NCI-H345 treated with DMSO at 0.1 percent for 48 hours (cell line): ENCODE measurements around the gene STRIP2.
"Not testable (repeated sequence)": the region's sequence is repeated elsewhere in the genome, so short reads cannot be mapped to it uniquely, and the experiment has no call there.

Source experiments
- DNase-seq: peaks from one replicate; lab custom pipeline; 2025; ENCODE audit not compliant: unreplicated experiment; lab: John Stamatoyannopoulos, UW

The STRIP2 gene

DNA sequence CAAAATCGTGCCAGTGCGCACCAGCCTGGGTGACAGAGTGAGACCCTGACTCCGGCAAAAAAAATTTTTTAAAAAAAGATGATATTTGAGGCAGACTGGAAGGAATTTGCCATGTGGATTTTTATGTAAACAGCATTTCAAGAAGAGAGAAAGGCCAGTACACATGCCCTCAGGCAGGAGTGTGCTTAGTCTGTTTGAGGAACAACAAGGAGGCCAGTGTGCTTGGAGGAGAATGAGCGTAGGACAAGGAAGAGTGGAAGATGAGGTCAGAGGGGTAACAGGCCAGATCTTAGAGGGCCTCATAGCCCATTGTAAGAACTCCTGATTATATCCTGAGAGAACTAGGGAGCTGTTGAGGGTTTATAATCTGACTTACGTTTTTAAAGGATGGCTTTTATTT lies 17.2 kb upstream of the STRIP2 start:
- no peak for DNase-seq

- DNase-seq, result no peak
Observed at GRCh38 chr7:129421717-129422250, 12.4 kb upstream of the STRIP2 start.

DNA sequence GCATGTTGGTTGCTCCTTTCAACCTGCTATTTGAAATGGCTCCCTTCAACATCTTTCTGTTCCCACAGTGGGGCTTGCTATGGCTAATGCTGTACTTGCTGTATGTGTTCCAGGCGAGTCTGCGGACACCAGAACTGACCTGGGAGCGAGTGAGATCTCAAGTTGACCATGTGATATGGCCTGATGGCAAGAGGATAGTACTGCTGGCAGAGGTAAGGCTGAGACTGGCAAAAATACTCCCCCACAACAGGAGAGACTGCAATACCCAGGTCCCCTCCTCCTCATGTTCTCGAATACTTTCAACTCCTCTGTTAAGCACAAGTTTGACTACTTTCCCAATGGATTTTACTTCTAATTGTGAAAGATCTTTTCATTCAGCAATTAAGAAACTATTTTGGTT lies 11.5 kb upstream of the STRIP2 start:
- no peak for DNase-seq

DNA sequence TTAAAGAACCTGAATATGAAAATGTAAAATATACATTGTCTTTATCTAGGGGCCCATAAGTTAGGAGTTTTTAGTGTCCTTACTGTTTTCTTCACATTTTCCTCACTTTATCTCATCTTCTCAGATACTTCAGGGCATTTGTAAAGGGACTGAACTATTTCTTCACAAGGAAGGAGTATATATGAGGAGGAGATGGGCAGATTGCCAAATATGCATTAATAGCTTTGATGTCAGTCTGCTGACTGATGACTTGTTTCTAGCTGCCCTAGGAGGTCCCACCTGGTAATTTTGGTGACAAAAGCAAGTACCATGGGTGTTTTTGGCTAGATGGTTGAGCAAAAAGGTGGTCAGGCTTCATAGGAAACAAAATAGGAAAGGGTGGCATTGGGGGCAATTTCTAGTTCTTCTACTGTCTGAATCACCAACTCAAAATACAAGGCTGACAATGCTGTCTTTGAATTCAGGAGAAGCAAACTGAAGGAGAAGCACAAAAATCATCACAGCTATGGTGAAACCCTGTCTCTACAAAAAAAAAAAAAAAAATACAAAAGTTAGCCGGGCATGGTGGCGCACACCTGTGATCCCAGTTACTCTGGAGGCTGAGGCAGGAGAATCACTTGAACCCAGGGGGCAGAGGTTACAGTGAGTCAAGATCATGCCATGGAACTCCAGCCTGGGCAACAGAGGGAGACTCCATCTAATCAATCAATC lies 10.4 kb upstream of the STRIP2 start:
- no peak for DNase-seq

GRCh38 chr7:129426482-129426881 lies 7.8 kb upstream of the STRIP2 start:
- no peak for DNase-seq

DNA sequence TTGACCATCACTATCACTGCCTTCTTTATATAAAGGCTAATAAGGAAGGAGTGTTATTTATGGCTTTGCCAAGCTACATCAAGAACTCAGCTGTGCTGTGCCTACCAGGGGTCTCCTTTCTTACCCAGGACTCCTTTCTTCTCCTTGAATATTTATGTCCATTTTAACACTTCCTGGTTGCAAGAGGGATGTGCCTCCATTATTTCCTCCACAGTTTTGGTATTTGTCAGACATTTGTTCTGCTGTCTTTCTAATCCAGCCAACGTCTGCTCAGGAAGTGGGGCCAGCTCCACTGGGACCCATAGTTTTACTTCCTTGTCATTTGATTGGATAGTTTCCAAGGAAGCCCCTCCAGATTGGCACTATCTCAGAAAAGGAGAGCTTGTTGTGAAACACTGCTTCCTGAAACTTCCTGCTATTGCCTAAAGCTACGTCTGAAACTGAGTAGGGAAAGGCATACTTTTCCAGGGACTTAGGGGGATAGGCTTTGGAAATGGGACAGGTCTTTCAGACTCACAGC lies 6.6 kb upstream of the STRIP2 start:
- DNase-seq, result no peak

- no peak for DNase-seq
Observed at GRCh38 chr7:129431911-129432643, 2.2 kb upstream of the STRIP2 start.

GRCh38 chr7:129434675-129435318 lies 565 bp downstream of the STRIP2 start:
- no peak for DNase-seq

GRCh38 chr7:129435414-129435829 lies 1.2 kb downstream of the STRIP2 start:
- no peak for DNase-seq

DNA sequence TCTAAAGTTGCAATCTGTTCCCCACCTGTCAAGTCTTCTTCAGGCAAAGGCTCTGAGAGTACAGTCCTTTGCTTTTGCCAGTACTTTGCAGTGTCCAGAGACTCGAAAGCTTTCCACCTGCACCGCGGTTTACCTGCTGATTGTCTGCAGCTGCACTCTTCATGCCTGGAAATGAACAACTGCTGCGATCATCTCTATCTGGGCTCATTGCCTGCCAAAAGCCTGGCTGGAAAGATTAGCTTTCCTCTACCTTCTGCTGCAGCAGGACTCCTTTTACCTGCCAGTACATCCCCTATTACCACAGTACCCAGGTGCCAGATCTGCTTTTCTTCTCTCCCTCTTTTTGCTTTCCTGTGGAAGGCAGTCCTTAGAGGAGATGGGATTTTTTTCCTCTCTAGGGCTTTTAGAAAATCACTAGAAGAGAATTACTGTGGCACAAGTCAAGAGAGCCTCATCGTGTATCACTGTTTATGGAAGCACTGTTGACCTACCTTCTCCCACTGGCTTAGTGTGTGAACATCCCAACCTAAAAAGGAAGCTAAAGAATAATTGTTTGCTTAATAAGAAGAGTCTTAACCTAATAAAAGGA lies 2.2 kb downstream of the STRIP2 start:
- no peak for DNase-seq

DNA sequence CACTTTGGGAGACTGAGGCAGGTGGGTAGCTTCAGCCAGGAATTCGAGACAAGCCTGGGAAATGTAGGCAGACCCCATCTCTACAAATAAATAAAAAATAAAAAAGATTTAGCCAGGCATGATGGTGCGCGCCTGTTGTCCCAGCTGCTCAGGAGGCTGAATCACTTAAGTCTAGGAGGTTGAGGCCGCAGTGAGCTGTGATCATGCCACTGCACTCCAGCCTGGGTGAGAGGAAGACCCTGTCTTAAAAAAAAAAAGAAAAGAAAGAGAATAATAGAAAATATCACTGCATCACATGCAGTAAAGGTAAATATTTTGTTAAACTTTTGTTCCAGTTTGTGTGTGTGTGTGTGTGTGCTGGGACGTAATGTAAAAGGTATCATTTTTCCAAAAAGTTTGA lies 3.0 kb downstream of the STRIP2 start:
- no peak for DNase-seq

DNA sequence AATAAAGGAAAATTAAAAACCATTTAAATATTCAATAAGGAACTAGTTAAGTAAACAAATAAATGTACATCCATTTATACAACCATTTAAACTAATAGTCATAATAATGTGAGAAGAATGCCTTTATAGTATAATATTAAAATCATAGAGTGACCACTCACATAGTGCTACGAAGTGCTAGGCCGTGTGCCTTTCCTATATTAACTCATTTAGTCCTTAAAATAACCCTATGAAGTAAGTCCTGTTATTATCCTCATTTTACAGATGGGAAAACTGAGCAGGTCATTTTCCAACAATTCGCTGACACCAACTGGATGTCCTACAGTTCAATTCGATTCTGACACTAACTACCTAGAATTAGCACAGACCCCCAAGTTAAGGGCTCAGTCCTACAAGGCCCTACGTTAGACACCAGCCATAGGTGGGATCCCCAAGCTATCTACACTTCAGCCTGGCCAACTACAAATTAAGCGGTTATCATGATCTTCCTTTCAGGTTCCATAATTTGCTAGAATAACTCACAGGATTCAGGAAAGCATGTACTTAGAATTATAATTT lies 4.1 kb downstream of the STRIP2 start:
- no peak for DNase-seq

DNA sequence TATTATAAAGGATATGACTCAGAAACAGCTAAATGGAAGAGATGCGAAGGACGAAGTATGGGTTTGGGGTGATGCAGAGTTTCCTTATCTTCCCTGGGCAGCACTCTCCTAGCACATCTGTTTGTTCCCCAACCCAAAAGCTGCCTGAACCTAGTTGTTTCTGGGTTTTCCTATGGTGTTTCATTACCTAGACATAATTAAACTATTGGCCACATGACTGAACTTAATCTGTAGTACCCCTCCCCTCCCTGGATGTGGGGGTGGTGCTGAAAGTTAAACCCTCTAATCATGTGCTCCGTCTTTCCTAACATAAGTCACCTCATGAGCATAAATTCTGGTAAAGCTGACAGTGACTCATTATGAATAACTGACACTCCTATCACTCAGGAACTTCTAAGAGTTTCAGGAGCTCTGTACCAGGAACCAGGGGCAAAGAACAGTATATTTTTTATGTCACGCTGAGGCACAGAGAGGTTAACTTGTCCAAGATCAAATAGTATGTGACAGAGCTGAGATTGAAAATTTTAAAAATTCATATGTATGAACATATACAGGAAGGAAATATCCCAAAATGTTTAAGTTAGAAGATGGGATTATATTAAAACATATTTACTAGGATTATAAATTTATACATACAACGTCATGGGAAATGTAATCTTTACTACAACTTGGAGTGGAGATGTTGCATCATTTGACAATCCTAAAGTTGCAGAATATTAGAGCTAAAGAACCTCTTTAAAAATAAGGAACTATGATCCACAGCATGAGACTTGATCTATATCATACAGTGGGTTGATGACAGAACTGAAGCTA lies 4.8 kb downstream of the STRIP2 start:
- no peak for DNase-seq

- no peak for DNase-seq
Observed at GRCh38 chr7:129439963-129440625, 5.9 kb downstream of the STRIP2 start.

DNA sequence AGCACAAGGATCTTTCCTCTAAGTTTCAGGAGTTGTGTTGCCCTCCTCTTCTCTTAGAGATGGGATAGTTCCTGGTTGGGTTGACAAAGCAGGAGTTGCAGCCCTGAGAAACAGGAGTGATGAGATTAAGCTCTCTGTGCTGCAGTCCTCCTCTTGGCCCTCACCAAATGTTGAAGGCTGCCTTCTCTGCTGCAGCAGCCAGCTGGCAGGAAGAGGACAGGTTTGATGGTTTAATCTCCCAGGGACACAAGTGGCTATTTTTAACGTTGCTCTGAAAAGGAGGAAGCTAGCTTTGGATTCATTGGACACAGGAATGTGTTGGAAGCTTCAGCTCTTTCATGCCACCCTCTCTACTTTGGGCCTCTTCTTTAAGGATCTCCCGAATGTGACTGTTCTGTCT lies 9.4 kb downstream of the STRIP2 start:
- no peak for DNase-seq

- DNase-seq, result not testable (repeated sequence)
Observed at GRCh38 chr7:129444776-129445175, 10.5 kb downstream of the STRIP2 start.

DNA sequence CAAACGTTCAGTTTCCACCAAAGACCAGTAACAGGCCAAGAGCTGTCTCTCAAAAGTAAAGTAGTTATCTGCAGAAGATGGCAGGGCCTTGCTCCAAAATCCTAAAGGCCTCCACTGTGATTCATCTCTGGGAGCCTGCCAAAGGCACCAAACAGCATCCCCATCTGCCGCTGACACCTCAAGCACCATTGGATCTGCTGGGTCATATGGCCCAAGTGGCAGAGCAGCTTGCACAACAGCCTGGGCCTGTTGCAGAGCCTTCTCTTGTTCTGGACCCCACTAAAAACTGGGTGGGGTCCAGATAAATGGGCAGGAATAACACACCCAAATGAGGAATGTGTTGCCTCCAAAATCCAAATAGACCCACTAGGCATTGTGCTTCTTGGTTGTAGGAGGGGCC lies 12.7 kb downstream of the STRIP2 start:
- not testable (repeated sequence) for DNase-seq

GRCh38 chr7:129447445-129447844 lies 13.2 kb downstream of the STRIP2 start:
- DNase-seq, result not testable (repeated sequence)

DNA sequence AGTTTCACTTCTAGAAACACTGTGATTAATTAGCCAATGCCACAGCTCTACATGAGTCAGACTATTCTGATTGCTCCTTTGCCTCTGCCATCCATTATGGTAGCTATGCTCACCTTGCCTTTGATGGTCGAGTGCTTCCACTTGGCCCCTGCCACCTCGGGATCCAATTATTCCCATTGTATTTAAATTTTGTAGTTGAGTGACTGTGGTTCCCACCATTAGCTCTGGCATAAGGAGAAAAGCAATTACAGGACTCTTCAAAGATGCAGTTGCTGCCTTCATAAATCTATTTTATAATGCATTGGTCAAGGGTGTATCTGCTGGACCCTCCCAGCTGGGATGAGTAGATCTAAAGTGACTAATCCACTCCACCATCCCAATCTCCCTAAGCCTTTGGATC lies 14.4 kb downstream of the STRIP2 start:
- not testable (repeated sequence) for DNase-seq

DNA sequence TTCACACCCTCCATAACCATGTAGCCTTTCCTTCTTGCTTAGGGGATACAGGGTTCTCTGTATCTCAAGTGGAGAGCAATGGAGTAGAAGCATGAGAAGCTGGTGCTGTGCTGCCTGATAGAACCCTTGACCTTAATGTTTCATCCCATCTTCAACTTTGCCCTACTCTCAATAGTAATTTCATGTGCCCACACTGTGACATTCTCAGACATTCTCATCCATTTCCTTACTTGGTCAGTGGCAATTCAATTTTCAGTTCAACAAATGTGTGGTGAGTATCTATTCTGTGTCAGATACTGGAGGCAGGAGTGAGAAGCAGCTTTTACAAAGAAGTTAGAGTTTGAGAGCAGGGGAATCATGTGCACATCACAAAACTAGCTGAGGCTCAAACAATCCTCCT lies 16.1 kb downstream of the STRIP2 start:
- DNase-seq, result no peak
